ENCODE results near the gene TMCC1.

GRCh38 chr3:129663930-129664646 is 229.4 kb downstream of the TMCC1 start:
- TF ChIP-seq CTCF (conservative IDR thresholded peaks at IDR 0.05; ENCODE audit: low read length) (no peak), EZH2phosphoT487 (IDR thresholded peaks at IDR 0.05; ENCODE audit: borderline replicate concordance) (no peak)
